ENCODE measurements around the gene NFILZ.

Gene NFILZ

GRCh38 chr19:8638078-8638619 is 7.7 kb downstream of the NFILZ start:
- Histone ChIP-seq H3K9ac (ENCODE audit: low read depth, low read length, poor library complexity, severe bottlenecking) (no peak overlapping the region), H3K9me2 (replicated peaks; ENCODE audit: low read depth, low read length) (no peaks in the 10 kb centered on the region), H3K36me3 (ENCODE audit: insufficient read depth, low read length) (no peaks in the 10 kb centered on the region), H4K20me1 (ENCODE audit: insufficient read depth, low read length, poor library complexity, severe bottlenecking) (no peaks in the 10 kb centered on the region), H3K4me3 (ENCODE audit: low read length, poor library complexity, severe bottlenecking) (no peak overlapping the region), H3F3A (ENCODE audit: low read depth) (no peaks in the 10 kb centered on the region), H3K79me2 (ENCODE audit: insufficient read depth, low read length) (no peaks in the 10 kb centered on the region), H3K9me3 (ENCODE audit: insufficient read depth, low read depth, low read length) (no peaks in the 10 kb centered on the region), H3K4me2 (ENCODE audit: low read depth, low read length, poor library complexity, severe bottlenecking) (no peak overlapping the region), H3K27me3 (ENCODE audit: insufficient read depth, low read length, poor library complexity, severe bottlenecking) (no peaks in the 10 kb centered on the region), H2AFZ (ENCODE audit: low read length) (peak overlapping the region; percentile 19; the same call in 1 of the 2 replicates), H3K4me1 (ENCODE audit: insufficient read depth, low read length, poor library complexity, severe bottlenecking) (peaks cover 2% of the 10 kb centered on the region)
- no peak for TF ChIP-seq EZH2phosphoT487 (IDR thresholded peaks at IDR 0.05; ENCODE audit: borderline replicate concordance)
- no peak for TF ChIP-seq CTCF (conservative IDR thresholded peaks at IDR 0.05; ENCODE audit: low read length)

GRCh38 chr19:8639821-8640401 is 9.5 kb downstream of the NFILZ start:
- Histone ChIP-seq H3K9me2 (replicated peaks; ENCODE audit: low read depth, low read length) (no peaks in the 10 kb centered on the region), H3K27me3 (ENCODE audit: insufficient read depth, low read length, poor library complexity, severe bottlenecking) (no peaks in the 10 kb centered on the region), H3K9me3 (ENCODE audit: insufficient read depth, low read depth, low read length) (no peaks in the 10 kb centered on the region), H3K4me2 (ENCODE audit: low read depth, low read length, poor library complexity, severe bottlenecking) (no peak overlapping the region), H3K9ac (ENCODE audit: low read depth, low read length, poor library complexity, severe bottlenecking) (no peak overlapping the region), H2AFZ (ENCODE audit: low read length) (no peak overlapping the region), H3K79me2 (ENCODE audit: insufficient read depth, low read length) (no peaks in the 10 kb centered on the region), H3K36me3 (ENCODE audit: insufficient read depth, low read length) (no peaks in the 10 kb centered on the region), H3K4me1 (ENCODE audit: insufficient read depth, low read length, poor library complexity, severe bottlenecking) (no peaks in the 10 kb centered on the region), H3F3A (ENCODE audit: low read depth) (no peaks in the 10 kb centered on the region), H4K20me1 (ENCODE audit: insufficient read depth, low read length, poor library complexity, severe bottlenecking) (no peaks in the 10 kb centered on the region), H3K4me3 (ENCODE audit: low read length, poor library complexity, severe bottlenecking) (no peak overlapping the region)
- TF ChIP-seq EZH2phosphoT487 (IDR thresholded peaks at IDR 0.05; ENCODE audit: borderline replicate concordance) = no peak
- TF ChIP-seq CTCF (conservative IDR thresholded peaks at IDR 0.05; ENCODE audit: low read length) = no peak

- Histone ChIP-seq H3K27me3 (ENCODE audit: insufficient read depth, low read length, poor library complexity, severe bottlenecking) (no peaks in the 10 kb centered on the region), H4K20me1 (ENCODE audit: insufficient read depth, low read length, poor library complexity, severe bottlenecking) (no peaks in the 10 kb centered on the region), H3K9me3 (ENCODE audit: insufficient read depth, low read depth, low read length) (no peaks in the 10 kb centered on the region), H3K9ac (ENCODE audit: low read depth, low read length, poor library complexity, severe bottlenecking) (no peak overlapping the region), H3K36me3 (ENCODE audit: insufficient read depth, low read length) (no peaks in the 10 kb centered on the region), H3K9me2 (replicated peaks; ENCODE audit: low read depth, low read length) (no peaks in the 10 kb centered on the region), H3K4me2 (ENCODE audit: low read depth, low read length, poor library complexity, severe bottlenecking) (no peak overlapping the region), H3K4me1 (ENCODE audit: insufficient read depth, low read length, poor library complexity, severe bottlenecking) (peaks cover 2% of the 10 kb centered on the region), H3F3A (ENCODE audit: low read depth) (no peaks in the 10 kb centered on the region), H3K79me2 (ENCODE audit: insufficient read depth, low read length) (no peaks in the 10 kb centered on the region), H2AFZ (ENCODE audit: low read length) (no peak overlapping the region), H3K4me3 (ENCODE audit: low read length, poor library complexity, severe bottlenecking) (no peak overlapping the region)
- TF ChIP-seq CTCF (conservative IDR thresholded peaks at IDR 0.05; ENCODE audit: low read length) (no peak), EZH2phosphoT487 (IDR thresholded peaks at IDR 0.05; ENCODE audit: borderline replicate concordance) (no peak)
Observed at GRCh38 chr19:8640402-8641004, 10.1 kb downstream of the NFILZ start.
